Thymus (tissue), 11 donors: ENCODE measurements around the gene B4GALT4. TPM values are rescaled to one million over a fixed set of nuclear protein-coding genes. Genes with fewer than 3 reads are reported as not detected.

Experiments
- DNase-seq, 9 donors: peaks; one replicate each; pipeline ENCODE4 v3.0.0-alpha.2; 2013; ENCODE audit warnings: low spot score in 9 of 9, low read depth in 6 of 9, missing footprints in 1 of 9
- H3K27ac ChIP-seq, 2 donors: one replicate each; pipeline ENCODE4 v1.5.1; 2013; ENCODE audit warnings: control low read depth in 1 of 2, low read depth in 1 of 2, low read length in 1 of 2, mild to moderate bottlenecking in 1 of 2, moderate library complexity in 1 of 2
- H3K27me3 ChIP-seq, 2 donors: one replicate each; pipeline ENCODE4 v1.5.1; 2013; ENCODE audit warnings: low read length in 1 of 2; ENCODE audit not compliant: control insufficient read depth in 2 of 2, insufficient read depth in 1 of 2
- H3K36me3 ChIP-seq, 2 donors: one replicate each; pipeline ENCODE4 v1.5.1; 2013; ENCODE audit warnings: low read length in 1 of 2, mild to moderate bottlenecking in 1 of 2, moderate library complexity in 1 of 2; ENCODE audit not compliant: control insufficient read depth in 2 of 2, insufficient read depth in 2 of 2
- H3K4me1 ChIP-seq, 2 donors: one replicate each; pipeline ENCODE4 v1.5.1; 2013; ENCODE audit warnings: low read length in 2 of 2; ENCODE audit not compliant: control insufficient read depth in 2 of 2, insufficient read depth in 2 of 2
- H3K4me3 ChIP-seq, 2 donors: one replicate each; pipeline ENCODE4 v1.5.1; 2013; ENCODE audit warnings: low read length in 2 of 2, control low read depth in 1 of 2, mild to moderate bottlenecking in 1 of 2
- H3K9me3 ChIP-seq, 2 donors: one replicate each; pipeline ENCODE4 v1.5.1; 2013; ENCODE audit warnings: low read length in 1 of 2, mild to moderate bottlenecking in 1 of 2; ENCODE audit not compliant: control insufficient read depth in 2 of 2, insufficient read depth in 1 of 2
- WGBS: extraction: QIAGEN DNeasy Blood & Tissue Kit; methylation state at CpG from one replicate; pipeline ENCODE4 v1.1.7; 2013; 5-methylcytosine and 5-hydroxymethylcytosine counted together
- polyA plus RNA-seq: library from polyadenylated mRNA; stranded (reverse); fragments of 200-250 nt; gene quantifications from one replicate; pipeline ENCODE4 v1.2.3, GENCODE V29; 2013
- total RNA-seq: library from RNA; stranded (reverse); fragments of 120-200 nt; gene quantifications from one replicate; pipeline ENCODE4 v1.2.4, GENCODE V29; 2013
- donor health status: healthy.

B4GALT4 gene
- total and polyA plus RNA-seq, 2 donors: 11.6 to 15.2 TPM

DNA sequence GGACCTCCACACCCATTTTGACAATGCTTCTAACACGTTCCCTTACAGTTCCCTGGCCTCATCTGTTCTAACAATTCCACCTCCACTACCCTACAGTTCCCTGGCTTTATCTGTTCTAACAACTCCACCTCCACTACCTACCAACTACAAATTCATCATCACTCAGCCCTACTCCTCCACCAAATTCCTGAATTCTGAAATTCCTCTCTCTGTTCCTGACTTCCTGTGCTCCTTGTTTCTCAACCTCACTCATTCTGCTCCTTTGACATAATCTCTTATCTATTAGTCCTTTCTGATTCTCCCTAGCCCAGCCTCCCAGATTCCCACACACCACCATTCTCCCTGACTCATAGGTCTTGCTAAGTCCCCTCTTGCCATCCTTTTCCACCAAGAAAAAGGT, 44.8 kb downstream of the B4GALT4 start:
- Histone ChIP-seq H3K27me3 (no peaks in the 10 kb centered on the region), H3K36me3 (no peaks in the 10 kb centered on the region), H3K4me3 (no peak overlapping the region), H3K4me1 (no peaks in the 10 kb centered on the region), H3K27ac (no peak overlapping the region), H3K9me3 (no peaks in the 10 kb centered on the region)
- WGBS: 90% methylated on average over 1 of the region's 1 CpG
- DNase-seq: no peak

DNA sequence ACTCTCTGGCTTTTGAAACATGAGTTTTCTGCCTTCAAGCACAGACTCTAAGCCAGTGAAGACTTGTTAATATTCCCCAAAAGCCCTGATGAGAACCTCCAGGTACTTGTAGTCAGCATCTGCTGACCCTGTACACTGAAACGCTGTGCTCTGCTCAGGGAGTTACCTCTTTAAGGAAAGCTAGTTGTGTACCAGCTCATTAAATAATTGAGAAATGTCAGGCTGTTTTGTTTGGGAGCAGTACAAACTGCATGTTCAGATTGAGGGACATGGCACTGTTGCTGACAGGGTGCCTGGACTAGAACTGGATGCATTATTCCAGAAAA, 45.6 kb downstream of the B4GALT4 start:
- H3K27me3 ChIP-seq: no peaks in the 10 kb centered on the region
- DNase-seq: no peak
- H3K36me3 ChIP-seq: no peaks in the 10 kb centered on the region
- no peak overlapping the region for H3K4me3 ChIP-seq
- H3K9me3 ChIP-seq: no peaks in the 10 kb centered on the region
- no peaks in the 10 kb centered on the region for H3K4me1 ChIP-seq
- H3K27ac ChIP-seq: no peak overlapping the region
- 84% methylated on average over 1 of the region's 1 CpG for WGBS

DNA sequence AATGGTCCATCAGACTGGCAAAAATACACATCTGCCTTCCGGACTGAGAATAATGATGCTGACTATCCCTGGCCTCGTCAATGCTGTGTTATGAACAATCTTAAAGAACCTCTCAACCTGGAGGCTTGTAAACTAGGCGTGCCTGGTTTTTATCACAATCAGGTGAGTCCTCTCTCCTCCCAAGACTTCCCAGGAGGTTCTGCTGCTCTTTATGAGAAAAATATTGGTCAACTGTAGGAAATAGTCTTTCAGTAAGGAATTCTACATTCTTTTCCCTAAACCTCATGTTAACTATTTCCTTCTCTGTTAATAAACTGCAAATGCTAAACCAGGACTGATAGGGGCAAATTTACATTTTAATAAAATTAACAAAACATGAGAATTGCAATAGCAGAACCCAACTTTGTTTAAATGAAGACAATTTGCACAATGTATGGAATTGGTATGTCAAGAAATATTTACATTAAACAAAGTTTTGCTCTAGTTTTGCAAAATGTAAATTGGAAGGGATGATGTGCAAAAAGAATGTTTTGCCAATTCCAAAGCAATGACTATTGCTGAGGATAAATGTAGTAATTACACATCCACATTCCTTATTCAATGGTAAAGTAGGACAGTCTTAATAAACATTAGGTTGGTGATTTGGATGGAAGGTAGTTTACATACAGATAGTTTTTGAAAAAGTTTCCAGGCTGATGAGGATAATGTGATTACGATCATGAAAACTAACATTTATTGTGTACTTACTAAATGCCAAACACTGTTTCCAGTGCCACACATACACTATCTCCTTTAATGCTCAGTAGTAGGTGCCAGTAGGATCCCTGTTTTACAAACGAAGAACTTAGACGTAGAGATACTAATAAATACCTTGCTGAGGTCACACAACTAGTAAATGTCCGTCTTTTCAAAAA, 46.2 kb downstream of the B4GALT4 start:
- WGBS: 98% methylated on average over 7 of the region's 7 CpGs
- no peaks in the 10 kb centered on the region for H3K36me3 ChIP-seq
- no peak overlapping the region for H3K27ac ChIP-seq
- H3K4me1 ChIP-seq: no peaks in the 10 kb centered on the region
- H3K4me3 ChIP-seq: no peak overlapping the region
- H3K9me3 ChIP-seq: no peaks in the 10 kb centered on the region
- H3K27me3 ChIP-seq: no peaks in the 10 kb centered on the region
- DNase-seq: no peak

- WGBS: 89% methylated on average over 1 of the region's 1 CpG
Measured at GRCh38 chr3:119191800-119192199, 48.9 kb downstream of the B4GALT4 start.

GRCh38 chr3:119187266-119187665, 53.4 kb downstream of the B4GALT4 start:
- H3K4me1 ChIP-seq: no peaks in the 10 kb centered on the region
- no peak overlapping the region for H3K27ac ChIP-seq
- no peaks in the 10 kb centered on the region for H3K9me3 ChIP-seq
- H3K27me3 ChIP-seq: no peaks in the 10 kb centered on the region
- H3K36me3 ChIP-seq: no peaks in the 10 kb centered on the region
- H3K4me3 ChIP-seq: no peak overlapping the region
- DNase-seq: no peak

More at GRCh38 chr3:119191800-119192199, 48.9 kb downstream of the B4GALT4 start:
- no peak overlapping the region for H3K27ac ChIP-seq
- H3K36me3 ChIP-seq: no peaks in the 10 kb centered on the region
- no peak overlapping the region for H3K4me3 ChIP-seq
- no peaks in the 10 kb centered on the region for H3K9me3 ChIP-seq
- H3K27me3 ChIP-seq: no peaks in the 10 kb centered on the region
- no peak for DNase-seq
- no peaks in the 10 kb centered on the region for H3K4me1 ChIP-seq

GRCh38 chr3:119184796-119185570, 55.7 kb downstream of the B4GALT4 start:
- Histone ChIP-seq H3K9me3 (no peaks in the 10 kb centered on the region), H3K27ac (no peak overlapping the region), H3K36me3 (no peaks in the 10 kb centered on the region), H3K4me3 (no peak overlapping the region), H3K4me1 (no peaks in the 10 kb centered on the region), H3K27me3 (no peaks in the 10 kb centered on the region)
- no peak for DNase-seq
- 97% methylated on average over 7 of the region's 7 CpGs for whole genome bisulfite sequencing

GRCh38 chr3:119184111-119184510, 56.6 kb downstream of the B4GALT4 start:
- H3K4me1 ChIP-seq: no peaks in the 10 kb centered on the region
- H3K4me3 ChIP-seq: no peak overlapping the region
- DNase-seq: no peak
- H3K27me3 ChIP-seq: no peaks in the 10 kb centered on the region
- no peak overlapping the region for H3K27ac ChIP-seq
- no peaks in the 10 kb centered on the region for H3K9me3 ChIP-seq
- 93% methylated on average over 9 of the region's 9 CpGs for WGBS
- no peaks in the 10 kb centered on the region for H3K36me3 ChIP-seq

DNA sequence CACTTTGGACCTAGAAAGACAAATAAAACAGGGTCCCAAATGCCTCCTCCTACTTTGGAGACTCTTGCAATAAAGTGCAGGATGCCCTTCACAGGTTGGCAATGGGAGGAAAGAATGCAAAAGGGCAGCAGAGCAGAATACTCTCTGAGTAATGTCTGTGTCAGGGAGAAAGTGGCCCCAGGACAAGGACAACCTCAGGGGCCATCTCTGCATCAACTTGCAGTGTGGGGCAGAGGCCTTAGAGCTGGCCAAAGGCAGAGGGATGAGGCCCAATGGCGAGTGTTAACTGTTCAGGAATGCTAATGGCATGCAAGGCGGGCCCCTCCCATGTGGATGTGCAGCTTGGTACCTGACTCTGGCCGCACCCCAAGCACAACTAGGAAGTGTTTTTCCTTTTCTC, 58.9 kb downstream of the B4GALT4 start:
- H3K27ac ChIP-seq: no peak overlapping the region
- WGBS: 90% methylated on average over 3 of the region's 3 CpGs
- no peaks in the 10 kb centered on the region for H3K4me1 ChIP-seq
- H3K9me3 ChIP-seq: no peaks in the 10 kb centered on the region
- no peaks in the 10 kb centered on the region for H3K27me3 ChIP-seq
- H3K4me3 ChIP-seq: no peak overlapping the region
- DNase-seq: no peak
- no peaks in the 10 kb centered on the region for H3K36me3 ChIP-seq

DNA sequence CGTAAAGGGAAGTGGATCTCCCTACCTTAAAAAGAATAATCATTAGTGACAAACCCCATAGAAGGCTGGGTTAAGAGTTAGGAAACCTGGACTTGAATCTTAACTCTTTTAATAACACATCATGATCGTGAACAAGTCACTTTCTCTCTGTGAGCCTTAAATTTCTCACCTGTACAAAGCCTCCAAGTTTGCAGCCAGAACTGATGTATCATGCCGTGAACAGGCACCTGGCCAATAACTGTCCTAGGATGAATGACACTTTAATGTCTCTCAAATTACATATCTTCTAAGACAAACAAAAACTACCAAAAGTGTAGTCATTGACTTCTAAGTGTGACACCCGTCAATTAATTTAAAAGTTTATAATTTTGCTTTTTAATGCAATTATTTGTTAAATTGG, 63.4 kb downstream of the B4GALT4 start:
- Histone ChIP-seq H3K36me3 (no peaks in the 10 kb centered on the region), H3K4me3 (no peak overlapping the region), H3K27ac (no peak overlapping the region), H3K4me1 (no peaks in the 10 kb centered on the region), H3K27me3 (peaks cover 0 to 17% of the 10 kb centered on the region in 2 donors), H3K9me3 (no peaks in the 10 kb centered on the region)
- 90% methylated on average over 4 of the region's 4 CpGs for WGBS
- DNase-seq: no peak
